Naive thymus-derived CD4-positive, alpha-beta T cell (primary cell): Measurements from ENCODE around the gene SLC6A6. TPM values are rescaled to one million over a fixed set of nuclear protein-coding genes. Genes with fewer than 3 reads are reported as not detected.
A peak's percentile ranks its signal among the peaks of the same experiment; 100 is the strongest.

Experiments used
- ATAC-seq: fragments of 150-1000 bp; cut with Tn5 transposase; 2 replicates; pipeline ENCODE4 v1.10.0; 2021; ENCODE audit warnings: mild to moderate bottlenecking, moderate library complexity
- CTCF ChIA-PET: fragments of 350-600 bp; sonication (Branson Sonifier 250); formaldehyde crosslinking; loops from one replicate; lab custom pipeline; 2021; ENCODE audit warnings: antibody characterized with exemption; lab: Charles Lee
- POLR2A ChIA-PET: fragments of 350-600 bp; sonication (Branson Sonifier 250); formaldehyde crosslinking; loops from one replicate; lab custom pipeline; 2021; ENCODE audit warnings: antibody characterized with exemption, inconsistent platforms; lab: Charles Lee
- DNase-seq, 9 donors: peaks; one replicate each; pipeline versions ENCODE4 v3.0.0 to v3.0.0-alpha.2; 2020 to 2022; ENCODE audit warnings: mixed read lengths in 1 of 9
- H3K27ac ChIP-seq: one replicate; pipeline ENCODE4 v1.7.0; 2013; ENCODE audit warnings: mild to moderate bottlenecking, low read depth, low read length, moderate library complexity
- H3K27me3 ChIP-seq, 2 donors: one replicate each; pipeline ENCODE4 v1.7.0; 2013; ENCODE audit warnings: low read length in 2 of 2, mild to moderate bottlenecking in 2 of 2, moderate library complexity in 2 of 2; ENCODE audit not compliant: control insufficient read depth in 2 of 2, insufficient read depth in 2 of 2
- H3K36me3 ChIP-seq, 3 experiments: 1 replicate in 2 of 3; 2 replicates in 1 of 3; pipeline ENCODE4 v1.7.0; 2013; ENCODE audit warnings: low read length in 3 of 3, mild to moderate bottlenecking in 3 of 3, moderate library complexity in 1 of 3; ENCODE audit not compliant: insufficient read depth in 3 of 3, control insufficient read depth in 2 of 3
- H3K4me1 ChIP-seq, 2 donors: one replicate each; pipeline ENCODE4 v1.7.0; 2013; ENCODE audit warnings: low read length in 2 of 2, mild to moderate bottlenecking in 2 of 2, moderate library complexity in 1 of 2; ENCODE audit not compliant: control insufficient read depth in 2 of 2, insufficient read depth in 2 of 2
- H3K4me3 ChIP-seq: 2 replicates; pipeline ENCODE4 v1.7.0; 2013; ENCODE audit warnings: mild to moderate bottlenecking, low read length
- H3K9me3 ChIP-seq, 3 experiments: 1 replicate in 2 of 3; 2 replicates in 1 of 3; pipeline ENCODE4 v1.7.0; 2013; ENCODE audit warnings: low read length in 3 of 3; ENCODE audit not compliant: control insufficient read depth in 2 of 3
- H3K27ac Mint-ChIP-seq, 9 donors: one replicate each; pipeline ENCODE4 v1.8.0; 2020 to 2022; ENCODE audit warnings: mixed read lengths in 9 of 9, mild to moderate bottlenecking in 8 of 9, moderate library complexity in 5 of 9, inconsistent platforms in 2 of 9
- H3K27me3 Mint-ChIP-seq, 5 donors: one replicate each; pipeline ENCODE4 v1.8.0; 2021 to 2022; ENCODE audit warnings: mixed read lengths in 5 of 5, mild to moderate bottlenecking in 1 of 5
- H3K36me3 Mint-ChIP-seq, 5 donors: one replicate each; pipeline ENCODE4 v1.8.0; 2020 to 2022; ENCODE audit warnings: mixed read lengths in 5 of 5, mild to moderate bottlenecking in 3 of 5, inconsistent platforms in 1 of 5
- H3K4me1 Mint-ChIP-seq, 7 donors: one replicate each; pipeline ENCODE4 v1.8.0; 2020 to 2022; ENCODE audit warnings: mixed read lengths in 7 of 7, mild to moderate bottlenecking in 3 of 7, inconsistent platforms in 1 of 7
- H3K4me3 Mint-ChIP-seq, 10 donors: one replicate each; pipeline ENCODE4 v1.8.0; 2020 to 2022; ENCODE audit warnings: mild to moderate bottlenecking in 10 of 10, mixed read lengths in 10 of 10, moderate library complexity in 6 of 10, inconsistent platforms in 2 of 10
- H3K9me3 Mint-ChIP-seq, 11 donors: one replicate each; pipeline ENCODE4 v1.8.0; 2020 to 2022; ENCODE audit warnings: mixed read lengths in 11 of 11, mild to moderate bottlenecking in 4 of 11, inconsistent platforms in 1 of 11, moderate library complexity in 1 of 11
- intact Hi-C, 2 donors: fragments of 100-400 bp; cut with micrococcal nuclease; formaldehyde crosslinking; loops; one replicate each; pipeline ENCODE4 v1.15.1; 2023
- polyA plus RNA-seq, 2 donors: library from polyadenylated mRNA; unstranded; fragments of 300-500 nt; fragmentation: Illumina TruSeq; gene quantifications; one replicate each; pipeline ENCODE4 v1.2.3, GENCODE V29; 2021
- total RNA-seq, 6 experiments: library from RNA in 5 of 6; stranded (reverse) in 5 of 6; gene quantifications; 1 replicate in 5 of 6; 2 replicates in 1 of 6; pipeline ENCODE4 v1.2.3 and lab custom pipeline; 2021 to 2026

SLC6A6 gene
- total and polyA plus RNA-seq, 7 experiments from 2014 or later: 3.0 to 87.5 (median 35.2) TPM

GRCh38 chr3:14444380-14444779 is 42.0 kb downstream of the SLC6A6 start:
- H3K9me3 Mint-ChIP-seq: peaks cover 0 to 4% (median 0%) of the 10 kb centered on the region in 11 donors
- Histone ChIP-seq H3K27ac (no peak overlapping the region), H3K9me3 (no peaks in the 10 kb centered on the region), H3K27me3 (no peaks in the 10 kb centered on the region), H3K4me3 (no peak overlapping the region), H3K4me1 (no peaks in the 10 kb centered on the region), H3K36me3 (peaks cover 0 to 54% (median 17%) of the 10 kb centered on the region in 3 experiments)
- ChIA-PET POLR2A (no interaction called here), CTCF (no interaction called here)
- ATAC-seq: no peak
- no peak for DNase-seq
- no peak overlapping the region for H3K4me3 Mint-ChIP-seq
- intact Hi-C loops: no loop called here
- H3K36me3 Mint-ChIP-seq: peaks cover 18 to 44% (median 37%) of the 10 kb centered on the region in 5 donors
- H3K4me1 Mint-ChIP-seq: peaks cover 5 to 18% (median 9%) of the 10 kb centered on the region in 7 donors
- peak overlapping the region in 3 of 9 donors; percentile 2 to 80 (median 56) for H3K27ac Mint-ChIP-seq
- H3K27me3 Mint-ChIP-seq: no peaks in the 10 kb centered on the region

GRCh38 chr3:14445773-14446172 is 43.4 kb downstream of the SLC6A6 start:
- Histone ChIP-seq H3K27ac (no peak overlapping the region), H3K4me3 (no peak overlapping the region), H3K27me3 (no peaks in the 10 kb centered on the region), H3K4me1 (no peaks in the 10 kb centered on the region), H3K9me3 (no peaks in the 10 kb centered on the region), H3K36me3 (peaks cover 0 to 65% (median 17%) of the 10 kb centered on the region in 3 experiments)
- POLR2A ChIA-PET: no interaction called here
- Mint-ChIP-seq H3K4me1 (peaks cover 0 to 8% (median 3%) of the 10 kb centered on the region in 7 donors), H3K27ac (peak overlapping the region in 1 of 9 donors; percentile 47), H3K36me3 (peaks cover 18 to 49% (median 38%) of the 10 kb centered on the region in 5 donors), H3K9me3 (peaks cover 0 to 4% (median 0%) of the 10 kb centered on the region in 11 donors), H3K4me3 (no peak overlapping the region), H3K27me3 (no peaks in the 10 kb centered on the region)
- CTCF ChIA-PET: no interaction called here
- ATAC-seq: no peak
- intact Hi-C loops: no loop called here
- no peak for DNase-seq

GRCh38 chr3:14446988-14447570 is 44.7 kb downstream of the SLC6A6 start:
- Mint-ChIP-seq H3K4me3 (no peak overlapping the region), H3K9me3 (peaks cover 0 to 4% (median 0%) of the 10 kb centered on the region in 11 donors), H3K4me1 (peaks cover 0 to 8% (median 3%) of the 10 kb centered on the region in 7 donors), H3K27ac (no peak overlapping the region), H3K27me3 (no peaks in the 10 kb centered on the region), H3K36me3 (peaks cover 21 to 56% (median 44%) of the 10 kb centered on the region in 5 donors)
- no peak overlapping the region for H3K27ac ChIP-seq
- no peaks in the 10 kb centered on the region for H3K27me3 ChIP-seq
- H3K9me3 ChIP-seq: no peaks in the 10 kb centered on the region
- intact Hi-C loops: no loop called here
- POLR2A ChIA-PET: interaction anchor here (0.9 kb wide), 1 partner anchor 17 kb away, joined by 3 read pairs; no protein-coding TSS in a partner anchor
- no peak overlapping the region for H3K4me3 ChIP-seq
- DNase-seq: no peak
- CTCF ChIA-PET: no interaction called here
- H3K4me1 ChIP-seq: no peaks in the 10 kb centered on the region
- no peak for ATAC-seq
- peaks cover 0 to 78% (median 17%) of the 10 kb centered on the region in 3 experiments for H3K36me3 ChIP-seq

- no peak overlapping the region for H3K27ac Mint-ChIP-seq
- ATAC-seq: no peak
- H3K36me3 Mint-ChIP-seq: peaks cover 21 to 56% (median 44%) of the 10 kb centered on the region in 5 donors
- DNase-seq: no peak
- Histone ChIP-seq H3K9me3 (no peaks in the 10 kb centered on the region), H3K27ac (no peak overlapping the region), H3K4me3 (no peak overlapping the region), H3K36me3 (peaks cover 0 to 82% (median 17%) of the 10 kb centered on the region in 3 experiments), H3K4me1 (no peaks in the 10 kb centered on the region), H3K27me3 (no peaks in the 10 kb centered on the region)
- ChIA-PET CTCF (interaction anchor here (1.3 kb wide), 1 partner anchor 48 kb away, joined by 4 read pairs; no protein-coding TSS in a partner anchor), POLR2A (no interaction called here)
- intact Hi-C loops: loop anchor here in 1 of 2 donors (2.0 kb wide), 1 partner anchor 15 kb away; no protein-coding TSS in a partner anchor
- H3K9me3 Mint-ChIP-seq: peaks cover 0 to 4% (median 0%) of the 10 kb centered on the region in 11 donors
- H3K27me3 Mint-ChIP-seq: no peaks in the 10 kb centered on the region
- H3K4me3 Mint-ChIP-seq: no peak overlapping the region
- peaks cover 0 to 8% (median 3%) of the 10 kb centered on the region in 7 donors for H3K4me1 Mint-ChIP-seq
Measured at GRCh38 chr3:14448063-14448462, 45.7 kb downstream of the SLC6A6 start.

GRCh38 chr3:14448756-14449727 is 46.6 kb downstream of the SLC6A6 start:
- no peak overlapping the region for H3K27ac Mint-ChIP-seq
- CTCF ChIA-PET: interaction anchor here (1.3 kb wide), 1 partner anchor 49 kb away, joined by 4 read pairs; no protein-coding TSS in a partner anchor
- H3K27me3 Mint-ChIP-seq: no peaks in the 10 kb centered on the region
- H3K4me1 ChIP-seq: no peaks in the 10 kb centered on the region
- no peak overlapping the region for H3K4me3 ChIP-seq
- peaks cover 0 to 4% (median 0%) of the 10 kb centered on the region in 11 donors for H3K9me3 Mint-ChIP-seq
- DNase-seq (no peak), ATAC-seq (no peak)
- H3K27ac ChIP-seq: no peak overlapping the region
- no peaks in the 10 kb centered on the region for H3K9me3 ChIP-seq
- peaks cover 0 to 12% (median 2%) of the 10 kb centered on the region in 7 donors for H3K4me1 Mint-ChIP-seq
- no peaks in the 10 kb centered on the region for H3K27me3 ChIP-seq
- POLR2A ChIA-PET: no interaction called here
- H3K4me3 Mint-ChIP-seq: no peak overlapping the region
- peaks cover 21 to 54% (median 43%) of the 10 kb centered on the region in 5 donors for H3K36me3 Mint-ChIP-seq
- intact Hi-C loops: loop anchor here in 1 of 2 donors (2.0 kb wide), 1 partner anchor 16 kb away; no protein-coding TSS in a partner anchor
- peaks cover 0 to 79% (median 17%) of the 10 kb centered on the region in 3 experiments for H3K36me3 ChIP-seq

GRCh38 chr3:14450506-14450905 is 48.1 kb downstream of the SLC6A6 start:
- Mint-ChIP-seq H3K4me3 (no peak overlapping the region), H3K9me3 (peaks cover 0 to 4% (median 0%) of the 10 kb centered on the region in 11 donors), H3K27ac (peak overlapping the region in 1 of 9 donors; percentile 57), H3K4me1 (peaks cover 0 to 6% (median 0%) of the 10 kb centered on the region in 7 donors), H3K36me3 (peaks cover 23 to 47% (median 37%) of the 10 kb centered on the region in 5 donors), H3K27me3 (no peaks in the 10 kb centered on the region)
- no peak overlapping the region for H3K4me3 ChIP-seq
- H3K4me1 ChIP-seq: no peaks in the 10 kb centered on the region
- H3K27me3 ChIP-seq: no peaks in the 10 kb centered on the region
- intact Hi-C loops: no loop called here
- POLR2A ChIA-PET: no interaction called here
- no peak overlapping the region for H3K27ac ChIP-seq
- ATAC-seq (no peak), DNase-seq (no peak)
- CTCF ChIA-PET: no interaction called here
- peaks cover 0 to 78% (median 17%) of the 10 kb centered on the region in 3 experiments for H3K36me3 ChIP-seq
- no peaks in the 10 kb centered on the region for H3K9me3 ChIP-seq
